GM23338 (cell line): Measurements from ENCODE around the gene LRRC3C. TPM values are rescaled to one million over a fixed set of nuclear protein-coding genes. Genes with fewer than 3 reads are reported as not detected.

Source experiments
- ATAC-seq: fragments of 200-7000 bp; cut with Tn5 transposase; 3 replicates; pipeline ENCODE4 v1.9.1; 2020
- DNase-seq: peaks from one replicate; pipeline ENCODE4 v3.0.0-alpha.2; 2015; ENCODE audit warnings: low spot score
- H2AFZ ChIP-seq: fragments of 200-600 bp; sonication (generic); 2 replicates; pipeline ENCODE4 v1.8.0; 2016; ENCODE audit warnings: antibody characterized with exemption, mild to moderate bottlenecking, moderate library complexity
- H3F3A ChIP-seq: fragments of 200-600 bp; sonication (generic); replicated peaks from 2 replicates; pipeline ENCODE4 v1.8.0; 2017; ENCODE audit warnings: antibody characterized with exemption, mixed run types, low read depth
- H3K27ac ChIP-seq: fragments of 200-600 bp; sonication (generic); 2 replicates; pipeline ENCODE4 v1.6.1; 2016; ENCODE audit warnings: low read depth
- H3K27me3 ChIP-seq: fragments of 200-600 bp; sonication (generic); 2 replicates; pipeline ENCODE4 v1.8.0; 2016; ENCODE audit warnings: mild to moderate bottlenecking, mixed run types, moderate library complexity; ENCODE audit not compliant: insufficient read depth
- H3K36me3 ChIP-seq: fragments of 200-600 bp; sonication (generic); 2 replicates; pipeline ENCODE4 v1.8.0; 2016; ENCODE audit warnings: mild to moderate bottlenecking; ENCODE audit not compliant: insufficient read depth
- H3K4me1 ChIP-seq: fragments of 200-600 bp; sonication (generic); 2 replicates; pipeline ENCODE4 v1.8.0; 2016; ENCODE audit warnings: mild to moderate bottlenecking, moderate library complexity; ENCODE audit not compliant: insufficient read depth
- H3K4me2 ChIP-seq: fragments of 200-600 bp; sonication (generic); 2 replicates; pipeline ENCODE4 v1.7.1; 2017; ENCODE audit warnings: mixed run types
- H3K4me3 ChIP-seq: fragments of 200-600 bp; sonication (generic); 2 replicates; pipeline ENCODE4 v1.6.1; 2016; ENCODE audit warnings: mixed run types
- H3K79me2 ChIP-seq: fragments of 200-600 bp; sonication (generic); replicated peaks from 2 replicates; pipeline ENCODE4 v1.8.0; 2017; ENCODE audit warnings: mild to moderate bottlenecking; ENCODE audit not compliant: insufficient read depth
- H3K9me2 ChIP-seq: fragments of 200-600 bp; sonication (generic); 2 replicates; pipeline ENCODE4 v1.8.0; 2017; ENCODE audit not compliant: insufficient read depth
- H4K20me1 ChIP-seq: fragments of 200-600 bp; sonication (generic); replicated peaks from 2 replicates; pipeline ENCODE4 v1.8.0; 2017; ENCODE audit warnings: mild to moderate bottlenecking; ENCODE audit not compliant: insufficient read depth
- H3K27ac Mint-ChIP-seq: 2 replicates; pipeline ENCODE4 v1.8.0; 2020; ENCODE audit warnings: inconsistent platforms, mild to moderate bottlenecking, moderate library complexity, mixed read lengths
- H3K27me3 Mint-ChIP-seq: 3 replicates; pipeline ENCODE4 v1.8.0; 2022; ENCODE audit warnings: low read depth, mild to moderate bottlenecking, moderate library complexity, mixed read lengths, inconsistent platforms; ENCODE audit not compliant: insufficient read depth, poor library complexity
- H3K36me3 Mint-ChIP-seq: 3 replicates; pipeline ENCODE4 v1.8.0; 2021; ENCODE audit warnings: low read depth, mild to moderate bottlenecking, inconsistent platforms, moderate library complexity, mixed read lengths
- H3K4me1 Mint-ChIP-seq: 3 replicates; pipeline ENCODE4 v1.8.0; 2020; ENCODE audit warnings: mild to moderate bottlenecking, inconsistent platforms, mixed read lengths
- H3K4me3 Mint-ChIP-seq: 3 replicates; pipeline ENCODE4 v1.8.0; 2021; ENCODE audit warnings: moderate library complexity, mild to moderate bottlenecking, inconsistent platforms, mixed read lengths
- H3K9me3 Mint-ChIP-seq: 3 replicates; pipeline ENCODE4 v1.8.0; 2020; ENCODE audit warnings: moderate library complexity, mild to moderate bottlenecking, inconsistent platforms, mixed read lengths
- CREB1 ChIP-seq: fragments of 250-450 bp; sonication (Bioruptor Pico); IDR thresholded peaks from 2 replicates; pipeline ENCODE4 v1.5.0; 2020; ENCODE audit warnings: low read depth, mild to moderate bottlenecking, moderate library complexity
- JUNB ChIP-seq: IDR thresholded peaks from one replicate; pipeline ENCODE4 v1.6.1; 2016; ENCODE audit warnings: antibody characterized with exemption; ENCODE audit not compliant: unreplicated experiment
- POLR2AphosphoS5 ChIP-seq: IDR thresholded peaks from 2 replicates; pipeline ENCODE4 v1.6.1; 2016; ENCODE audit warnings: antibody characterized with exemption, low read depth
- STAT1 ChIP-seq: IDR thresholded peaks from one replicate; pipeline ENCODE4 v1.6.1; 2016; ENCODE audit warnings: antibody characterized with exemption; ENCODE audit not compliant: unreplicated experiment
- ZNF331 ChIP-seq: fragments of 250-450 bp; sonication (Bioruptor Pico); IDR thresholded peaks from 2 replicates; pipeline ENCODE4 v1.5.0; 2020; ENCODE audit warnings: low read depth, mild to moderate bottlenecking, moderate library complexity
- polyA plus RNA-seq: library from polyadenylated mRNA; unstranded; fragments of >200 nt; fragmentation: Nextera tagmentation; extraction: Ambion mirVana; gene quantifications from 2 replicates; pipeline ENCODE4 v1.2.1, GENCODE V29; 2016
- total RNA-seq: library from RNA; depleted of rRNA; stranded (reverse); fragments of >200 nt; shearing (Covaris generic); gene quantifications from 2 replicates; pipeline ENCODE4 v1.2.3, GENCODE V29; 2014
- TF ChIP-seq, protein P1 (sequence below): fragments of 250-450 bp; sonication (Bioruptor Pico); IDR thresholded peaks from 2 replicates; pipeline ENCODE4 v1.5.0; 2020; ENCODE audit warnings: mild to moderate bottlenecking, moderate library complexity
- TF ChIP-seq, protein P2 (sequence below): IDR thresholded peaks from 2 replicates; pipeline ENCODE4 v1.6.1; 2016; ENCODE audit warnings: antibody characterized with exemption
- TF ChIP-seq, protein P3 (sequence below), 2 experiments: fragments of 200-600 bp in 1 of 2; sonication (generic) in 1 of 2; conservative IDR thresholded peaks; 2 replicates each; pipeline versions ENCODE4 v1.5.1 to v1.6.1; 2016 to 2017; ENCODE audit warnings: antibody characterized with exemption in 2 of 2, low read depth in 2 of 2, mild to moderate bottlenecking in 2 of 2, moderate library complexity in 1 of 2

LRRC3C gene
- total and polyA plus RNA-seq, 2 experiments from 2014 or later, result 0.24 TPM; not detected in 1

DNA sequence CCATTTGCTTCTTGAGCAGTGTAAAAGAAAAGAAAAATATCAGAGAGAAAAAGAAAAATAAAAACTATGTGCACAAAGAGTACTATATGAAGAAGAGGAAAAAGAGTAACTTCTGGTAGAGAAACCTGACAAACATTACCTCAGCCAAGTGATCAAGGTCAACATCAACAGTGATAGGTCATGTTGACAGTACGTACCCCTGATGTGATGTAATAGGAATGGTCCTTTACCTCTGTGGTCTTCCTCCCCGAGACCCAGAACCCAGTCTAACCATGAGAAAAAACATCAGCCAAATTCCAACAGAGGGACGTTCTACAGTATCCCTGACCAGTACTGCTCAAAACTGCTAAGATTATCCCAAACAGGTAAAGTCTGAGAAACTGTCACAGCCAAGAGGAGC is 13.5 kb upstream of the LRRC3C start (continued):
- TF ChIP-seq, protein P1, sequence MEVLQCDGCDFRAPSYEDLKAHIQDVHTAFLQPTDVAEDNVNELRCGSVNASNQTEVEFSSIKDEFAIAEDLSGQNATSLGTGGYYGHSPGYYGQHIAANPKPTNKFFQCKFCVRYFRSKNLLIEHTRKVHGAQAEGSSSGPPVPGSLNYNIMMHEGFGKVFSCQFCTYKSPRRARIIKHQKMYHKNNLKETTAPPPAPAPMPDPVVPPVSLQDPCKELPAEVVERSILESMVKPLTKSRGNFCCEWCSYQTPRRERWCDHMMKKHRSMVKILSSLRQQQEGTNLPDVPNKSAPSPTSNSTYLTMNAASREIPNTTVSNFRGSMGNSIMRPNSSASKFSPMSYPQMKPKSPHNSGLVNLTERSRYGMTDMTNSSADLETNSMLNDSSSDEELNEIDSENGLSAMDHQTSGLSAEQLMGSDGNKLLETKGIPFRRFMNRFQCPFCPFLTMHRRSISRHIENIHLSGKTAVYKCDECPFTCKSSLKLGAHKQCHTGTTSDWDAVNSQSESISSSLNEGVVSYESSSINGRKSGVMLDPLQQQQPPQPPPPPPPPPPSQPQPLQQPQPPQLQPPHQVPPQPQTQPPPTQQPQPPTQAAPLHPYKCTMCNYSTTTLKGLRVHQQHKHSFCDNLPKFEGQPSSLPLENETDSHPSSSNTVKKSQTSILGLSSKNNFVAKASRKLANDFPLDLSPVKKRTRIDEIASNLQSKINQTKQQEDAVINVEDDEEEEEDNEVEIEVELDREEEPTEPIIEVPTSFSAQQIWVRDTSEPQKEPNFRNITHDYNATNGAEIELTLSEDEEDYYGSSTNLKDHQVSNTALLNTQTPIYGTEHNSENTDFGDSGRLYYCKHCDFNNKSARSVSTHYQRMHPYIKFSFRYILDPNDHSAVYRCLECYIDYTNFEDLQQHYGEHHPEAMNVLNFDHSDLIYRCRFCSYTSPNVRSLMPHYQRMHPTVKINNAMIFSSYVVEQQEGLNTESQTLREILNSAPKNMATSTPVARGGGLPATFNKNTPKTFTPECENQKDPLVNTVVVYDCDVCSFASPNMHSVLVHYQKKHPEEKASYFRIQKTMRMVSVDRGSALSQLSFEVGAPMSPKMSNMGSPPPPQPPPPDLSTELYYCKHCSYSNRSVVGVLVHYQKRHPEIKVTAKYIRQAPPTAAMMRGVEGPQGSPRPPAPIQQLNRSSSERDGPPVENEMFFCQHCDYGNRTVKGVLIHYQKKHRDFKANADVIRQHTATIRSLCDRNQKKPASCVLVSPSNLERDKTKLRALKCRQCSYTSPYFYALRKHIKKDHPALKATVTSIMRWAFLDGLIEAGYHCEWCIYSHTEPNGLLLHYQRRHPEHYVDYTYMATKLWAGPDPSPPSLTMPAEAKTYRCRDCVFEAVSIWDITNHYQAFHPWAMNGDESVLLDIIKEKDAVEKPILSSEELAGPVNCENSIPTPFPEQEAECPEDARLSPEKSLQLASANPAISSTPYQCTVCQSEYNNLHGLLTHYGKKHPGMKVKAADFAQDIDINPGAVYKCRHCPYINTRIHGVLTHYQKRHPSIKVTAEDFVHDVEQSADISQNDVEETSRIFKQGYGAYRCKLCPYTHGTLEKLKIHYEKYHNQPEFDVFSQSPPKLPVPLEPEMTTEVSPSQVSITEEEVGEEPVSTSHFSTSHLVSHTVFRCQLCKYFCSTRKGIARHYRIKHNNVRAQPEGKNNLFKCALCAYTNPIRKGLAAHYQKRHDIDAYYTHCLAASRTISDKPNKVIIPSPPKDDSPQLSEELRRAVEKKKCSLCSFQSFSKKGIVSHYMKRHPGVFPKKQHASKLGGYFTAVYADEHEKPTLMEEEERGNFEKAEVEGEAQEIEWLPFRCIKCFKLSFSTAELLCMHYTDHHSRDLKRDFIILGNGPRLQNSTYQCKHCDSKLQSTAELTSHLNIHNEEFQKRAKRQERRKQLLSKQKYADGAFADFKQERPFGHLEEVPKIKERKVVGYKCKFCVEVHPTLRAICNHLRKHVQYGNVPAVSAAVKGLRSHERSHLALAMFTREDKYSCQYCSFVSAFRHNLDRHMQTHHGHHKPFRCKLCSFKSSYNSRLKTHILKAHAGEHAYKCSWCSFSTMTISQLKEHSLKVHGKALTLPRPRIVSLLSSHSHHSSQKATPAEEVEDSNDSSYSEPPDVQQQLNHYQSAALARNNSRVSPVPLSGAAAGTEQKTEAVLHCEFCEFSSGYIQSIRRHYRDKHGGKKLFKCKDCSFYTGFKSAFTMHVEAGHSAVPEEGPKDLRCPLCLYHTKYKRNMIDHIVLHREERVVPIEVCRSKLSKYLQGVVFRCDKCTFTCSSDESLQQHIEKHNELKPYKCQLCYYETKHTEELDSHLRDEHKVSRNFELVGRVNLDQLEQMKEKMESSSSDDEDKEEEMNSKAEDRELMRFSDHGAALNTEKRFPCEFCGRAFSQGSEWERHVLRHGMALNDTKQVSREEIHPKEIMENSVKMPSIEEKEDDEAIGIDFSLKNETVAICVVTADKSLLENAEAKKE, result no peak
- TF ChIP-seq STAT1, result no peak
- TF ChIP-seq JUNB, result no peak
- no peak for TF ChIP-seq POLR2AphosphoS5
- TF ChIP-seq CREB1 (CRISPR knock-in tag), result no peak
- TF ChIP-seq, protein P2, sequence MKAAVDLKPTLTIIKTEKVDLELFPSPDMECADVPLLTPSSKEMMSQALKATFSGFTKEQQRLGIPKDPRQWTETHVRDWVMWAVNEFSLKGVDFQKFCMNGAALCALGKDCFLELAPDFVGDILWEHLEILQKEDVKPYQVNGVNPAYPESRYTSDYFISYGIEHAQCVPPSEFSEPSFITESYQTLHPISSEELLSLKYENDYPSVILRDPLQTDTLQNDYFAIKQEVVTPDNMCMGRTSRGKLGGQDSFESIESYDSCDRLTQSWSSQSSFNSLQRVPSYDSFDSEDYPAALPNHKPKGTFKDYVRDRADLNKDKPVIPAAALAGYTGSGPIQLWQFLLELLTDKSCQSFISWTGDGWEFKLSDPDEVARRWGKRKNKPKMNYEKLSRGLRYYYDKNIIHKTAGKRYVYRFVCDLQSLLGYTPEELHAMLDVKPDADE, result no peak
- TF ChIP-seq, protein P3, sequence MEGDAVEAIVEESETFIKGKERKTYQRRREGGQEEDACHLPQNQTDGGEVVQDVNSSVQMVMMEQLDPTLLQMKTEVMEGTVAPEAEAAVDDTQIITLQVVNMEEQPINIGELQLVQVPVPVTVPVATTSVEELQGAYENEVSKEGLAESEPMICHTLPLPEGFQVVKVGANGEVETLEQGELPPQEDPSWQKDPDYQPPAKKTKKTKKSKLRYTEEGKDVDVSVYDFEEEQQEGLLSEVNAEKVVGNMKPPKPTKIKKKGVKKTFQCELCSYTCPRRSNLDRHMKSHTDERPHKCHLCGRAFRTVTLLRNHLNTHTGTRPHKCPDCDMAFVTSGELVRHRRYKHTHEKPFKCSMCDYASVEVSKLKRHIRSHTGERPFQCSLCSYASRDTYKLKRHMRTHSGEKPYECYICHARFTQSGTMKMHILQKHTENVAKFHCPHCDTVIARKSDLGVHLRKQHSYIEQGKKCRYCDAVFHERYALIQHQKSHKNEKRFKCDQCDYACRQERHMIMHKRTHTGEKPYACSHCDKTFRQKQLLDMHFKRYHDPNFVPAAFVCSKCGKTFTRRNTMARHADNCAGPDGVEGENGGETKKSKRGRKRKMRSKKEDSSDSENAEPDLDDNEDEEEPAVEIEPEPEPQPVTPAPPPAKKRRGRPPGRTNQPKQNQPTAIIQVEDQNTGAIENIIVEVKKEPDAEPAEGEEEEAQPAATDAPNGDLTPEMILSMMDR (conservative IDR thresholded peaks at IDR 0.05; ENCODE audit: low read depth in 2 of 2), result no peak

DNA sequence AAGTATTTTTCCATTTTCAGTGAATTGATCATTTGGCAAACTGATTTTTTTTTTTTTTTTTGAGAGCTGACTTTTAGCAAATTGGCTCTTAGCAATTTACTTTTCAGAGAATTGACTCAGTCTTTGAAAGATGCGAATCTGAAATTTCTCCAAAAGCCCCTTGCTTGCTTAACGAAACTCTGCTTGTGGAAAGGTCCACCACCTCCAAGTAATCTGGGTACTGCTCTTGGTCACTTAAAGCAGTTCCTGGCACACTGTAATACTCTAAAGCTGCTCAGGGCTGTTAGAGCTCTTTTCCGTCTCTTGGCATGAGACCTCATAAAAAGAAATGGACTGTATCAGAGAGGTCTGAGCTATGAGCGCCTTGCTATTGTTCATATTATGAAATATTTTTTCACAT is 12.0 kb upstream of the LRRC3C start:
- H3K27me3 Mint-ChIP-seq, result peaks cover 10% of the 10 kb centered on the region
- H3K4me3 Mint-ChIP-seq, result no peak overlapping the region
- Histone ChIP-seq H3F3A (no peaks in the 10 kb centered on the region), H3K4me3 (no peak overlapping the region), H4K20me1 (no peaks in the 10 kb centered on the region), H3K27ac (no peak overlapping the region), H3K27me3 (no peaks in the 10 kb centered on the region), H3K9me2 (no peaks in the 10 kb centered on the region), H3K36me3 (no peaks in the 10 kb centered on the region; the same call in 1 of the 2 replicates), H3K4me2 (no peak overlapping the region), H2AFZ (no peak overlapping the region), H3K79me2 (no peaks in the 10 kb centered on the region), H3K4me1 (no peaks in the 10 kb centered on the region)
- ATAC-seq, result no peak
- H3K4me1 Mint-ChIP-seq, result no peaks in the 10 kb centered on the region
- no peak for DNase-seq
- H3K36me3 Mint-ChIP-seq, result peaks cover 8% of the 10 kb centered on the region; the same call in 2 of the 3 replicates
- H3K9me3 Mint-ChIP-seq, result no peaks in the 10 kb centered on the region
- no peak overlapping the region for H3K27ac Mint-ChIP-seq
- TF ChIP-seq JUNB (no peak), CREB1 (CRISPR knock-in tag) (no peak), ZNF331 (CRISPR knock-in tag) (no peak)
